Measurements from ENCODE around the gene RAB31. TPM values are rescaled to one million over a fixed set of nuclear protein-coding genes. Genes with fewer than 3 reads are reported as not detected.

The RAB31 gene
- total RNA-seq, 1 experiment from 2014 or later: 12.9 TPM

DNA sequence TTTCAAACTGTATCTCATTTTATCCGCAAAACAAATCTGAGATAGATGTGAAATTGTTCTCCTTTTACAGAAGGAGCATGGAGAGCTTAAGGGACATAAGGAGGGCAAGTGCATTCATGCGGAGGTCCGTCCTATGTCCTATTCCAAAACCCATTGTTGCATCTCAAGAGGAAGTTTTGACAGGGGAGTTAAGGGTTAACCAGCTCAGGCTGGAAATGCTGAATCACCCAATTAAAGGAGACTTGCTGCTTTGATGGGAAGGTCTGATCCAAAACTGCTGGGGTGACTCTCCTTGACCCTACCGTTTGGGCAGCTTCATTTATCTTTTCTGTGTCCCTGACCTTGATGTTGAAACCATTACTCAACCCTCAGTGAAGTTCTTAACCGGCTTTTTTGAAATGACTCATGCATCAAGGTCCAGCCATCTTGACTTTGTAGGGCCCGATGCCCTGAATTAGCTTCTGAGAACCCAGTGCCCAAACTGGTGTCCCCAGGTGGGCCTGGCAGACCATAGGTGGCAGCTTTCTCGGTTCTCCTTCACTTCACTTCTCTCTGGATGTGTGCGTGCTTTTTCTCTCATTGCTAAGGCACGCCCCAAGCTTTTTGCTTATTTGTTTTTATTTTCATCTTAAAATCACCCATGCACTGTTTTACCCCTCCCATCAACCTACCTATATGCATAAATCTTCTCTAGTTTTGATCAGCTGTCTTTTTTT is 161.8 kb downstream of the RAB31 start:
- DNase-seq (ENCODE audit: low read depth, low spot score): peak; percentile 11
- in situ Hi-C loops (cut with HindIII; ENCODE audit: low pct_unique_long_range_greater_than_20kb, low sequenced_read_pairs): no loop called here

DNA sequence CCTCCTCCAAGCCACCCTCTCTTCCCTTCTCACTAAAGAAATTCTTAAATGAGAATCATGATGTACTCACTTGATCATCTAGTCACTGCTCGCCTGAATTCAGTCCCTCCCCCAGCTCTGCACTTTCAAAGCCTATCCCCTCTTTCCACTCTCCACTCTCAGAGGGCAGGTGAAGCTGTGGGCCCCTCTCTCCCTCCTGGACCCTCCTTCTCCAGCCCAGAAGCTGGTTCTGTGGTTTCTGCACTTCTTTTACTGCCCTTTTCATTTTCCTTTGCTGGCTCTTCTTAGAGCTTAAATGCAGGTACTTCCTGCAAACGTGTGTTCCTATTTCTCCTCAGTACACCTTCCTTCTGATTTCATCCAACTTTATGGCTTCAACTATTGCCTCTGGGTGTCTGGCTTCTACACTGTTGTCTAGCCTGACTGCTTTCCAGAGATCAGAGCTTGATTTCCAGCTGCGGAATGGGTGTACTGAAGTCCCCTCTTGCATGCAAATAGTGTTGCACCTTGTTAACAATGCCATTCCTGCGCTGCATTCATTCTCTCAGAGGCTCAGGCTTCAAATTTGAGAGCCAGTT is 162.4 kb downstream of the RAB31 start:
- in situ Hi-C loops (cut with HindIII; ENCODE audit: low pct_unique_long_range_greater_than_20kb, low sequenced_read_pairs): no loop called here

DNA sequence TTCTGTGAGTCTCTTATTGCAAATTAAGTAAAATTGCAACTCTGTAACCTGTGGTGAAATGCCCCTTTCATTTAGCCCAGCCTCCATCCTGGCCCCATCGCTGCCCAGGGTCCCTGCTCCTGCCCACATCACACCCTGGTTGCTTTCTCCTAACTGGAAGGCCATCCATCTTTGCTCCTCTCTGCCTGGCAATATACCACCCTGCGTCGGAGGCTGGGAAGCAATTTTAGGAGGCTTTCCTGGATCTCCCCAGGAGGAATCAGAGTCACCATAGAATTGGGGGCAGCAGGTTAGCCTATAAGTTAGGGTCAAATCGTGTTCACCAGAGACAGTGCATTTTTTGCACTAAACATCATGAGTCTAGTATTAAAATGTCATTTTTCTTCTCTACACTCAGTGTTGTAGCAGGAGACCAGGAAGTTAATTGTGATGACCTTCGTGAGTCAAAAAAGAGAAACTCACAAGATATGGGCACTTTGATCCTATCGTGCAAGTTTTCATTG is 163.2 kb downstream of the RAB31 start:
- no peak for DNase-seq (ENCODE audit: low read depth, low spot score)
- in situ Hi-C loops (cut with HindIII; ENCODE audit: low pct_unique_long_range_greater_than_20kb, low sequenced_read_pairs): no loop called here

More for the DNA sequence above, 162.4 kb downstream of the RAB31 start:
- DNase-seq (ENCODE audit: low read depth, low spot score): no peak

DNA sequence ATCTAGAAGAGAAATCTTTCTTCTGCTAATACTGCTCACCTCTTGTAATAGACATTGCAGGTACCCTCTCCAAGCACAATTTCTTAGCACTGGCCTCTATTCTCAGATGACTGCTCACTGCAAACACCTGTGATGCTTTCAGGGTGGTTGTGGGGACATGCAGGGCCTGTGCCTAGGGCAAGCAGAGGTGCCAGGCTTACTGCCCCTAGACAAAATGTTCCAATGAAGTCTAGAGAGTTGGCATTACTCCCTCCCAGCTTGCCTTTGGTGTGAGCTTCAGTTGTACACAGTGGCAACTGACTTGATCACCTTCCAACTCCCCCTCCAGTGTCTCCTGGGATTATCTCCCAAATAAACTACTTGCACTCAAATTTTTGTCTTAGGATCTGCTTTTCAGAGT is 164.7 kb downstream of the RAB31 start:
- in situ Hi-C loops (cut with HindIII; ENCODE audit: low pct_unique_long_range_greater_than_20kb, low sequenced_read_pairs): no loop called here
- DNase-seq (ENCODE audit: low read depth, low spot score): no peak

DNA sequence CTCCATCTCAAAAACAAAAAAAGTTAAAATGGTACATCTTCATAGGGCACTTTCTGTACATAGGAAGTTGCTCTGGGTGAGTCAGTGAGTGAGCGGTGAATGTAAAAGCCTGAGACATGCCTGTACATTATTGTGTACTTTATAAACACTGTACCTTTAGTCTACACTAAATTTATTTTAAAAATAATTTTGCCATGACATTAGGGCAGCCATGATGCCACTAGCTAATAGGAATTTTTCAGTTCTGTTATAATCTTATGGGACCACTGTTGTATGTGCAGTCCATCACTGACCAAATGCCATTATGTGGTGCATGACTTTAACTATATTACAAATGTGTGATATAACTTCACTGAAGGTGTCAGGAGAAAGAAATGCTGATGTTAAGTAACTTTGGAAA is 166.6 kb downstream of the RAB31 start:
- no peak for DNase-seq (ENCODE audit: low read depth, low spot score)
- in situ Hi-C loops (cut with HindIII; ENCODE audit: low pct_unique_long_range_greater_than_20kb, low sequenced_read_pairs): no loop called here

DNA sequence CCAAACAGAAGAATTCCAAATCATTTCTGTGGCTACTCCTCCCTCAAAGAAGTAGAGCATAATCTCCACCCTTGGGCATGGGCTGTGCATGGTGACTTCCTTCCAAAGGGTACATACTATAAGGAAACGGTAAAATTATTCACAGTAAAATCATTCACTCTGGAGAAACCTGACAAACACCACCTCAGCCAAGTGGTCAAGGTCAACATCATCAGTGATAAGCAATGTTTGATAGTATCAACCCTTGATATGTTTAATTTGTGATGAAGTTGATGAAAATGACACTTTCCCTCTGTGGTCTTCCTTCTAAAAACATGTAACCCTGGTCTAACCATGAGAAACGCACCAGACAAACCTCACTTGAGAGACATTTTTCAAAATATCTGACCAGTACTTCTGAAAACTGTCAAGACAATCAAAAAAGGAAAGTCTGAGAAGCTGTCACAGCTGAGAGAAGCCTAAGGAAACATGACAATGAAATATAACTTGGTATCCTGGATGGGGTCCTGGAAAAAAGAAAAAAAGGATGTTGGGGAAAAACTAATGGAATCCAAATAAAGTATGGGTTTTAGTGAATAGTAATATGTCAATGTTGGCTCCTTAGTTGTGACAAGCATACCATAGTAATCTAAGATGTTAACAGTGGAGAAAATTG is 168.2 kb downstream of the RAB31 start:
- DNase-seq (ENCODE audit: low read depth, low spot score): no peak
- in situ Hi-C loops (cut with HindIII; ENCODE audit: low pct_unique_long_range_greater_than_20kb, low sequenced_read_pairs): no loop called here

DNA sequence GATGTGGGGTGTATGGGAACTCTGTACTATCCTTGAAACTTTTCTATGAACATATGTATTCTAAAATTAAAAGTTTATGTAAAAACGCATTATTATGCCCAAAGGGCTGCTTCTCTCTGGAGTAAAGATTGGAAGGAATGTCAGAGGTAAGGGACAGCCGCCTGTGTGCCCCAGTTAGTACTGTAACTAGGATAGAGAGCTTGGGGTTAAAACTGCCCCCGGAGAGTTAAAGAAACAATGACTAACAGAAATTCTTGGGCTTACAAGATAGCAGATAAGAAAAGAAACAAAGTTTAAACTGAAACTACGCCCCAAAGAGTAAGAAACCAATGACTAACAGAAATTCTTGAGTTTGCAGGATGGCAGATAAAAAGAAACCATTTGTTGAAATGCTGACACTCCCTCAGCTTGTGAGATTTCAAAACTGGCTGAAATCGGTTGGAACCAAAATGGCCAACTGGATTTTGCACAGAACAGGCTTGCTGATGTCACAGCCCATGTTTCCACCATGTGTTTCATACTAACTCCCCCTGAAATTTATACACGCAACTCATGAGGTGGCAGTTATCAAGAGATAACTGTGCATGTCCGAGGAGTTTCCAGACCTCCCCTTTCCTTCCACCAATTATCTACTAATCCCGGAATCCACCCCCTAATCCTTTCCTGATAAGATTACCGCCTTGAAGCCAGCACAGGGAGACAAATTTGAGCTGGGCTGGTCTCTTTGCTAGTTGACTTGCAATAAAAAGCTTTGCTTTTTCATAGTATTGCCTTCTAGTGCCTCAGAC is 169.0 kb downstream of the RAB31 start:
- in situ Hi-C loops (cut with HindIII; ENCODE audit: low pct_unique_long_range_greater_than_20kb, low sequenced_read_pairs): no loop called here

DNA sequence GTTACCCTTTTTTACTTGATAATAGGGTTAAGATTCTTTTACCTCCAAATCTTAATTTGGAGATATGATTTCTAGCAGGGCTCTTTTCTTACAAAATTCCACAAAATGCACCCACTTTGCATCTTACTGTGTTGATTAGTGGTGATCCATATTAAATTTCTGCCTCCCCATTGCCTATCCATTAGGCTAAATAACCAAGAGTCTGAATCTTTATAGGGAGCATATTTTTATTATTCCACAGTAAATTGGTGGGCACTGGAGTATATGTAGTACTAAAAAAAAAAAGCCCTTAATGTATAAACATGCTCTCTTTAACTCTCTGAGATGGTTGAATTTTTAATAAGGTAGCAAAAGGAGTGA is 169.5 kb downstream of the RAB31 start:
- DNase-seq (ENCODE audit: low read depth, low spot score): no peak
- in situ Hi-C loops (cut with HindIII; ENCODE audit: low pct_unique_long_range_greater_than_20kb, low sequenced_read_pairs): no loop called here

More for the DNA sequence above, 169.0 kb downstream of the RAB31 start:
- DNase-seq (ENCODE audit: low read depth, low spot score): peak; percentile 50

DNA sequence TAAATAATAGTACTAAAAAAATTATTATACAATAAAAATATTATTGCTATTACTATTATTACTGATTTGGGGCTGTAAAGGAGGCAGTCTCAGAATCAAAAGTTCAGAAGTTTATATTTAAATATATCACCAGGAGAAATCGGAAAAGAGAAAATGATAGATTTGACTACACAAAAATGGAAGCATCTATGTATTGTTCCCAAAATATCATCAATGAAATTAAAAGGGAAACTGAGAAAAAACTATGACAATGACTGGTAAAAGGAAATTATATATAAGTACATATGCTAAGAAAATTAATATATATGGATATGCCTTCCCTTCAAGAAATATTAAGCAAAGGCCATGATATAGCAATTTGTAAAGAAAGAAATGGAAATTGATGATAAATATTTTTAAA is 170.0 kb downstream of the RAB31 start:
- in situ Hi-C loops (cut with HindIII; ENCODE audit: low pct_unique_long_range_greater_than_20kb, low sequenced_read_pairs): no loop called here
- no peak for DNase-seq (ENCODE audit: low read depth, low spot score)

DNA sequence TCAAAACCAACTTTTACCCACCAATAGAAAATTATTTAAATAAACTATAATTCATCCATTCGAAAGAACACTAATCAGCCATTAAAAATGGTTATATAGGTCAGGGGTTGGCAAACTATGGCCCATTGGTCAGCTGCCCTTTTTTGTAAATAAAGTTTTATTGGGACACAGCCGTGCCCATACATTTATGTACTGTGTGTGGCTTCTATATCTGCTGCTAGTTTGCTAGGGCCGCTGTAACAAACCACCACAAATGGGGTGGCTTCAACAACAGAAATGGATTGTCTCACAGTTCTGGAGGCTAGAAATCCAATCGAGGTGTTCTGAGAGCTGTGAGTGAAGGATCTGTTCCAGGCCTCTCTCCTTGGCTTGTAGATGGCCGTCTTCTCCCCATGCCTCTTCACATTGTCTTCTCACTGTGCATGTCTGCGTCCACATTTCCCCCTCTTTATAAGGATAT is 170.7 kb downstream of the RAB31 start:
- in situ Hi-C loops (cut with HindIII; ENCODE audit: low pct_unique_long_range_greater_than_20kb, low sequenced_read_pairs): no loop called here

DNA sequence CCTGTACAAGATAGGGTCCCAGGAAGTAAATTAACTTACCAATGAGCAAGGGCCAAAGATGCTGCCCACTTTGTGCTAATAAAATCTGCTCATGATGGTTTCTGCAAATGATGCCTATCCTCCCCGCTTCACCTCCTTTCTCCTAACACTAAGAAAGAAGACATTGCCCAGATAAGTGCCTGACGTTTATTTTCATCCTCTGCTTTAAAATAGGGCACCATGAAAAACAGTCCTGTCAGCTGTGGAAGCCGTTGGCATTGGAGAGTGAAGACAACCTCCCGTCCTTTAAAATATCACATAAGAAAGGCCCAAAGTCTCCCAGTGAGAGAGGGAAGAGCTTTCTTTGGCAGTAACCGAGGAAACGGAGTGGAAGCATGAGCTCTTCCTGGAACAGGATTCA is 176.0 kb downstream of the RAB31 start:
- in situ Hi-C loops (cut with HindIII; ENCODE audit: low pct_unique_long_range_greater_than_20kb, low sequenced_read_pairs): no loop called here
- DNase-seq (ENCODE audit: low read depth, low spot score): no peak

More for the DNA sequence above, 170.7 kb downstream of the RAB31 start:
- DNase-seq (ENCODE audit: low read depth, low spot score): no peak

DNA sequence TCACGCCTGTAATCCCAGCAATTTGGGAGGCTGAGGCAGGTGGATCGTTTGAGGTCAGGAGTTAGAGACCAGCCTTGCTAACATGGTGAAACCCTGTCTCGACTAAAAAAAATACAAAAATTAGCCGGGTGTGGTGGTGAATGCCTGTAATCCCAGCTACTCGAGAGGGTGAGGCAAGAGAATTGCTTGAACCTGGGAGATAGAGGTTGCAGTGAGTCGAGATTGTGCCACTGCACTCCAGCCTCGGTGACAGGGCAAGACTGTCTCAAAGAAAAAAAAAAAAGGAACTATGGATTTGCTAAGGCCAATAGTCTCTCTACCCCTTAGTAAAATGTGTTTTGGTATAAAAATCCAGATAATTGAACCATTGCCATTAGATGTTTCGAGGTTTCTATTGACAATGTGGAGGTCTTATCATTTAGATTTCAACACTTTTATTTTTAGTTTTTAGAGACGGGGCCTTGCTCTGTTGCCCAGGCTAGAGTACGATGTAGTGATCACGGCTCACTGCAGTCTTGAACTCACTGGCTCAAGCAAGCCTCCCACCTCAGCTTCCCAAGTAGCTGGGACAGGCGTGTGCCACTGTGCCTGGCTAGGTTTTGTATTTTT is 176.5 kb downstream of the RAB31 start:
- in situ Hi-C loops (cut with HindIII; ENCODE audit: low pct_unique_long_range_greater_than_20kb, low sequenced_read_pairs): no loop called here
- no peak for DNase-seq (ENCODE audit: low read depth, low spot score)

DNA sequence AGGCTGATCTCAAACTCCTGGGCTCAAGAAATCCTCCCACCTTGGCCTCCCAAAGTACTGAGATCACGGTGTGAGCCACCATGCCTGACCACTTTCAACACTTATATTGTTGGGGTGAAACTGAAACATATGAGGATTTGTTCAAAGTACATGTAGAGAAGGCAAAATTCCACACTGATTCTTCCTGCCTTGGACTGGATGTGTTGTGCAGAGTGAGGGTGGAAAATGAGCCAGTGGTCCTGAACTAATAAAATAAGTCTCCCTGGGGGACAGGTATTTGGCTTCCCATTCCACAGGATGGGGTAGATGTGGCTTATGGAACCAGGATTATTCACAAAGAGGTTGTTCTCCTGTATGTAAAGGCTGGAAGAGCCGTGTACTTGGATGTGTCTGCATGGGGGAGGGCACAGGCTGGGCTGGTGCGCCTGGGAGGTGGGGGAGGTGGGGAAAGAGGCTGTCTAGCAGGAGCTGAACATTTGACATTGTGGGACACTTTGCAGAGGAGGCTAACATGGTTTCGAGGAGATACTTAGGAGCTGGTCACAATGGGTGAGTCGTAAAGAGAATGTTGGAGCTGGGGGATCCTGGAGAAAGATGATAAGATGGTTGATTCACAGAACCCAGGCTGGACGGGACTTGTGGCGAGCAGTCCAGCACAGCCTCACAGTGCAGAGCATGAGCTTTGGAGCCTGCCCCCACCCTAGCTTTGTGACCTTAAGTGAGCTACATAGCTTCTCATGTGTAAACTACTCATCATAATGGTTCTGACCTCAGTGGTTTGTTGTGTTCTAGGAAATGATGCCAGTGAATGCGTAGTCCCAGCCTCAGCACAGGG is 177.3 kb downstream of the RAB31 start, which contains the start of gene TXNDC2:
TXNDC2 (plus strand) TSS at position 804 of the 835 bp plus-strand sequence. CDS start 708 bp downstream, outside the sequence.
- DNase-seq (ENCODE audit: low read depth, low spot score): no peak
- in situ Hi-C loops (cut with HindIII; ENCODE audit: low pct_unique_long_range_greater_than_20kb, low sequenced_read_pairs): no loop called here

DNA sequence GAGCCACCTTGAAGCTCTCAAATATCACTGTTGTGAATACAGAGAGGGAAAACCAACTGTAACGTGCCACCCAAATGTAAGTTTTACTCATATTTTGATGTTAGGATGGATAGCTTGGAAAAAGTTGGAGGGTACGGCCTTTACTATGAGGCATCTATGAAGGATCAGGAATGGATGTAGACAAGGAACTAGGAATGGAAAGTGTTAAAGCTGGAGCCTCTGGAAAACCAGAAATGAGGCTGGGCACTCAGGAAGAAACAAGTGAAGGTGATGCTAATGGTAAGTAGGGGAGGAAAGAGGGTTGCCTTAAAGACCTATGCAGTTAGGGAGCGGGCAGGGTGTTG is 177.9 kb downstream of the RAB31 start:
- in situ Hi-C loops (cut with HindIII; ENCODE audit: low pct_unique_long_range_greater_than_20kb, low sequenced_read_pairs): no loop called here
- DNase-seq (ENCODE audit: low read depth, low spot score): no peak

DNA sequence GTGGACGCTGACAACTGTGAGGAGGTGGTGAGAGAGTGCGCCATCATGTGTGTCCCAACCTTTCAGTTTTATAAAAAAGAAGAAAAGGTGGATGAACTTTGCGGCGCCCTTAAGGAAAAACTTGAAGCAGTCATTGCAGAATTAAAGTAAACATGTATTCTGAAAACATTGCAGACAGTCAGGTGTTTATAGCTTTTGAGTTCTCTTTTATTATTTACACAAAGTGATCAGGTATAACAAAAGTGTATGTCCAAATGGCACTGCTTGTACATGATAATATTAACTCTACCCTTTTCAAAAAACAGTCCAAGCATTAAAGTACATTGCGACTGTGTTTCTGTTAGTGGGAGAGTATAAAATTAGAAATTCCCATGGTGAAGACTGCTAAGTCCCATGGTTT is 179.9 kb downstream of the RAB31 start:
- in situ Hi-C loops (cut with HindIII; ENCODE audit: low pct_unique_long_range_greater_than_20kb, low sequenced_read_pairs): no loop called here
- DNase-seq (ENCODE audit: low read depth, low spot score): no peak

DNA sequence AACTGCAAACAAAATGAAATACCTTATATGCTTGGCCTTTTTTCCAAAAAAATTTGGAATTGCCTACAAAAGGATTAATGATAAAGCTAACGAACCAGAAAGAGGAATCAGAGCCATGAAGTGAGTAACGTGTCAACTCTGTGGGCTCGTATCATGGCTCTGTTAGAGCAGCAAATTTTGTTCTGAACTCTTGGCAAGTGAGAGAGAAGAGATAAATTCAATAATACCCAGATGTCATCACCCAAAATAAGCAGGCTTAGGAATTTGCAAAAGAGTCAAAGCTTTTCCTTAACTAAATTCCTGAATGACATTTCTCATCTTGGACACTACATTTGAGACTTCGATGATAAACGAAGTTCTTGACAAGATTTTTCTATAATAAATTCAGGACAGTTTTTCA is 182.1 kb downstream of the RAB31 start:
- in situ Hi-C loops (cut with HindIII; ENCODE audit: low pct_unique_long_range_greater_than_20kb, low sequenced_read_pairs): no loop called here
- no peak for DNase-seq (ENCODE audit: low read depth, low spot score)

DNA sequence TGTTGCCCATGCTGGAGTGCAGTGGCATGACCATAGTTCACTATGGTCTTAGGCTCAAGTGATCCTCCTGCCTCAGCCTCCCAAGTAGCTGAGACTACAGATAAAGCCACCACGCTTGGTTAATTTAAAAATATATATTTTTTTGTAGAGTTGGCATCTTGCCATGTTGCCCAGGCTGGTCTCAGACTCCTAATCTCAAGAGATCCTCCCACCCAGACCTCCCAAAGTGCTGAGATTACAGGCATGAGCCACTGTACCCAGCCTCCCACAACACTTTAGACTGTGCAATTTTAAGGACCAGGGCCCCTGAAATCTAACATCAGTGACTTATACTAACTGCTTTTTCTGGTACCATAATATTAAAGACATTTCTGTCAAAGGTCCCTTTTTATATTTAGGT is 182.9 kb downstream of the RAB31 start:
- in situ Hi-C loops (cut with HindIII; ENCODE audit: low pct_unique_long_range_greater_than_20kb, low sequenced_read_pairs): no loop called here
- no peak for DNase-seq (ENCODE audit: low read depth, low spot score)

All from SK-MEL-5 (cell line).